Ovary (tissue), 3 donors: ENCODE data around the gene ELL2.

Experiments used
- CTCF ChIP-seq, 3 donors: fragments of 450-650 bp in 2 of 3; fragments of 200-600 bp in 1 of 3; IDR thresholded peaks; one replicate each; pipeline versions ENCODE4 v1.5.1 to v1.8.0; 2016 to 2022; ENCODE audit warnings: antibody characterized with exemption in 3 of 3, mild to moderate bottlenecking in 1 of 3
- POLR2A ChIP-seq: fragments of 450-650 bp; IDR thresholded peaks from one replicate; pipeline ENCODE4 v1.6.1; 2017; ENCODE audit warnings: antibody characterized with exemption, mild to moderate bottlenecking, moderate library complexity
- donor health status: DM: no; HTN: no; CAD: no.

- TF ChIP-seq CTCF (IDR thresholded peaks at IDR 0.05) (no peak), POLR2A (no peak)
Observed at GRCh38 chr5:95988094-95988493, 26.4 kb upstream of the ELL2 start.
